ENCODE measurements around the gene FAF1. TPM values are rescaled to one million over a fixed set of nuclear protein-coding genes. Genes with fewer than 3 reads are reported as not detected.

FAF1 gene
- total and polyA plus RNA-seq, 9 donors: 23.1 to 76.0 (median 57.1) TPM

DNA sequence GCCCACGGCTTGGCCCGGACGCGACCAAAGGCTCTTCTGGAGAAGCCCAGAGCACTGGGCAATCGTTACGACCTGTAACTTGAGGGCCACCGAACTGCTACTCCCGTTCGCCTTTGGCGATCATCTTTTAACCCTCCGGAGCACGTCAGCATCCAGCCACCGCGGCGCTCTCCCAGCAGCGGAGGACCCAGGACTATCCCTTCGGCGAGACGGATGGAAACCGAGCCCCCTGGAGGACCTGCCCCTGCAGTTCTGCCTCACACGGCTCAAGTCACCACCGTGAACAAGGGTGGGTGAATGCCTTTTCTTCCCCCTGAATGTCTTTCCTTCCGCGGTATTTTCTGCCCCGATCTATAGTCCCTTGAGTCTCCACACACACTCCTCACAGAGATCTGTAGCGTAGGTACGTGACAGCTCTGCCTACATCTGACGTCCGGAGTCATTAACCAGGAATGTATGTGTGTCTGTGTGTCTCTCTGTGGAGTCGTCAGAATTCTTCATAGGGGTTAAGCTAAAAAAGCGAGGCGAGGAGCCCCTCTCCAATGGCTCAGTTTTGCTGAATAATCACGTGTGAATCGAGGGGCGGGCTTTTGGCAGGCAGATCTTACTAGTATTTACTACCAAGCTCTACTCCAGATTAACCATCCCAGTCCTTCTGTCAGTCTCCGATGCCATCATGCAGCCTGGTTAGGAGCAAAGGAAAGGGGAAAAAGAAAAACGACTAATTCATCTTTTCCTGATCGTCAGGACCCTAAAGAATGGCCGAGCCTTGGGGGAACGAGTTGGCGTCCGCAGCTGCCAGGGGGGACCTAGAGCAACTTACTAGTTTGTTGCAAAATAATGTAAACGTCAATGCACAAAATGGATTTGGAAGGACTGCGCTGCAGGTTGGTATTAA, 9.8 kb upstream of the FAF1 start, which contains the start of gene CDKN2C:
Gene CDKN2C, plus strand, starts transcription at position 635 of the 898 bp plus-strand sequence. Its CDS starts 124 bp downstream, at position 759.
- peaks cover 4% of the 10 kb centered on the region for H3K4me1 ChIP-seq (ENCODE audit: insufficient read depth)
- TF ChIP-seq, protein P1, sequence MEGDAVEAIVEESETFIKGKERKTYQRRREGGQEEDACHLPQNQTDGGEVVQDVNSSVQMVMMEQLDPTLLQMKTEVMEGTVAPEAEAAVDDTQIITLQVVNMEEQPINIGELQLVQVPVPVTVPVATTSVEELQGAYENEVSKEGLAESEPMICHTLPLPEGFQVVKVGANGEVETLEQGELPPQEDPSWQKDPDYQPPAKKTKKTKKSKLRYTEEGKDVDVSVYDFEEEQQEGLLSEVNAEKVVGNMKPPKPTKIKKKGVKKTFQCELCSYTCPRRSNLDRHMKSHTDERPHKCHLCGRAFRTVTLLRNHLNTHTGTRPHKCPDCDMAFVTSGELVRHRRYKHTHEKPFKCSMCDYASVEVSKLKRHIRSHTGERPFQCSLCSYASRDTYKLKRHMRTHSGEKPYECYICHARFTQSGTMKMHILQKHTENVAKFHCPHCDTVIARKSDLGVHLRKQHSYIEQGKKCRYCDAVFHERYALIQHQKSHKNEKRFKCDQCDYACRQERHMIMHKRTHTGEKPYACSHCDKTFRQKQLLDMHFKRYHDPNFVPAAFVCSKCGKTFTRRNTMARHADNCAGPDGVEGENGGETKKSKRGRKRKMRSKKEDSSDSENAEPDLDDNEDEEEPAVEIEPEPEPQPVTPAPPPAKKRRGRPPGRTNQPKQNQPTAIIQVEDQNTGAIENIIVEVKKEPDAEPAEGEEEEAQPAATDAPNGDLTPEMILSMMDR (IDR thresholded peaks at IDR 0.05): no peak
- TF ChIP-seq EP300 (IDR thresholded peaks at IDR 0.05) (no peak), POLR2A (IDR thresholded peaks at IDR 0.05) (no peak)
- H3K27ac ChIP-seq: peak within 1 kb of the TSS; percentile 98 to 99
- H3K4me3 ChIP-seq: peak within 1 kb of the TSS; percentile 77
- H3K36me3 ChIP-seq: no peaks in the 10 kb centered on the region
- WGBS, 3 donors: 0 to 1% (median 0%) methylated on average over 42 to 44 of the region's 44 CpGs
- no peaks in the 10 kb centered on the region for H3K9me3 ChIP-seq
- intact Hi-C loops (cut with DNase I): loop anchor here in 1 of 4 donors (10.0 kb wide), 1 partner anchor 1955 kb away; the partner anchor contains the start of genes ECHDC2 and SCP2
- no peaks in the 10 kb centered on the region for H3K27me3 ChIP-seq
- DNase-seq: peak; percentile 79 to 88 (median 85)

DNA sequence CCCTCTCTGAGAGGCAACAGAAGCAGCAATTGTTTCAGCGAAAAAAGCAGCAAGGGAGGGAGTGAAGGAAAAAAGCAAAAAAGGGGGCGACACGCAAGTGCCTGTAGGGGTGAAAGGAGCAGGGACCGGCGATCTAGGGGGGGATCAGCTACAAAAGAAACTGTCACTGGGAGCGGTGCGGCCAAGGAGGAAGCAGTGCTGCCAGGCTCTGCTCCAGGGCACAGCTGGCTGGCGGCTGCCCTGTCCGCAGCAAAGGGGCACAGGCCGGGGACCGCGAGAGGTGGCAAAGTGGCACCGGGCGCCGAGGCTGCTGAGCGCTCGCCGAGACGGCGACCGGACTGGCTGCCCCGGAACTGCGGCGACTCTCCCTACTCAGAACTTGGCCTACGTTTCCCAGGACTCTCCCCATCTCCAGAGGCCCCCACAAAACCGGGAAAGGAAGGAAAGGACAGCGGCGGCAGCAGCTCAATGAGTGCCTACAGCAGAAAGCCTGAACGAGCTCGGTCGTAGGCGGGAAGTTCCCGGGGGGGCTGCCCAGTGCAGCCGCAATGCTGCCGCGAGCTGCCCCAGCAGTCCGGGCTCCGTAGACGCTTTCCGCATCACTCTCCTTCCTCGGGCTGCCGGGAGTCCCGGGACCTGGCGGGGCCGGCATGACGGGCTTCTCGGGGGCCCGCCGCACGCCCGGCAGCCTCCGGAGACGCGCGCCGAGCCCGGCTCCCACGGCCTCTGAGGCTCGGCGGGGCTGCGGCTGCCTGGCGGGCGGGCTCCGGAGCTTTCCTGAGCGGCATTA, 8.9 kb upstream of the FAF1 start:
- TF ChIP-seq, protein P1 (IDR thresholded peaks at IDR 0.05): no peak
- TF ChIP-seq EP300 (IDR thresholded peaks at IDR 0.05) (no peak), POLR2A (IDR thresholded peaks at IDR 0.05) (no peak)
- Histone ChIP-seq H3K4me1 (ENCODE audit: insufficient read depth) (peaks cover 4% of the 10 kb centered on the region), H3K27ac (peak overlapping the region; percentile 98 to 99), H3K36me3 (no peaks in the 10 kb centered on the region), H3K9me3 (no peaks in the 10 kb centered on the region), H3K4me3 (peak overlapping the region; percentile 77), H3K27me3 (no peaks in the 10 kb centered on the region)
- DNase-seq: peak; percentile 29 to 66 (median 59)
- WGBS, 3 donors: 0% methylated on average over 36 to 65 of the region's 65 CpGs
- intact Hi-C loops (cut with DNase I): no loop called here

DNA sequence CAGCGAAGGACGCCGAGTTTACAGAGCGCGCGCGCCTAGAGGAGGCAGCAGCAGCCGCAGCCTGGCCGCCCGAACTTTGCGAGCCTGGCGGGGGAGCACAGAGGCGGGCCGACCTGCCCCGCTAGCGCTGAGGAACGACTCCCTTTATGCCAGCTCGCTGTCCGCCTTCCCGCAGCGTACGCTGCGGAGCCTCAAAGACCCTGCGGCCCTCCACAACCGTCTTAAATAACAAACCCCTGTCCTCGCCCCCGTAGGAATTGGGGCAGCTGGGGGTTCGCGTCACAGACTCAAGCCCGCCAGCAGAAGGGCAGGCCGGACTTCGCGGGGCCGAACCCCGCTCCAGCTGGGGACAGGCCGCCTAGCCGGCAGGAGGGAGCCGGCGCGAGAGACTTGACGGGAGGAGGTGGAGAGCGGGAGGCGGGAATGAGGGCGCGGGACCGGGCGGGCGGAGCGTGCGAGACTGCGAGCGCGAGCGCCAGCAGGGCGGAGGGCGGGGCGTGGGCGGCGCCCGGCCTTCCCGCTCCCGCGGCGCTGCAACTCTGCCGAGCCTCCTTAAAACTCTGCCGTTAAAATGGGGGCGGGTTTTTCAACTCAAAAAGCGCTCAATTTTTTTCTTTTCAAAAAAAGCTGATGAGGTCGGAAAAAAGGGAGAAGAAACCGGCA, 8.2 kb upstream of the FAF1 start:
- peak overlapping the region; percentile 77 for H3K4me3 ChIP-seq
- intact Hi-C loops (cut with DNase I): no loop called here
- DNase-seq: peak; percentile 89 to 94 (median 91)
- no peaks in the 10 kb centered on the region for H3K36me3 ChIP-seq
- peak; percentile 79 for TF ChIP-seq POLR2A (IDR thresholded peaks at IDR 0.05)
- TF ChIP-seq, protein P1 (IDR thresholded peaks at IDR 0.05): peak in 2 of 3 donors; percentile 53 to 54
- TF ChIP-seq EP300 (IDR thresholded peaks at IDR 0.05): no peak
- no peaks in the 10 kb centered on the region for H3K4me1 ChIP-seq (ENCODE audit: insufficient read depth)
- peak overlapping the region; percentile 98 to 99 for H3K27ac ChIP-seq
- H3K9me3 ChIP-seq: no peaks in the 10 kb centered on the region
- H3K27me3 ChIP-seq: no peaks in the 10 kb centered on the region
- 0 to 1% (median 1%) methylated on average over 66 to 70 of the region's 70 CpGs for WGBS, 3 donors

Measured in ovary (tissue), 9 donors.